NCI-H1694 treated with DMSO at 0.1 percent for 48 hours (cell line): ENCODE results near the gene RFX1.
A peak's percentile ranks its signal among the peaks of the same experiment; 100 is the strongest.
"Not testable (repeated sequence)": the region's sequence is repeated elsewhere in the genome, so short reads cannot be mapped to it uniquely, and the experiment has no call there.

Experiments used
- DNase-seq: peaks from one replicate; lab custom pipeline; 2025; lab: John Stamatoyannopoulos, UW

RFX1 gene

DNA sequence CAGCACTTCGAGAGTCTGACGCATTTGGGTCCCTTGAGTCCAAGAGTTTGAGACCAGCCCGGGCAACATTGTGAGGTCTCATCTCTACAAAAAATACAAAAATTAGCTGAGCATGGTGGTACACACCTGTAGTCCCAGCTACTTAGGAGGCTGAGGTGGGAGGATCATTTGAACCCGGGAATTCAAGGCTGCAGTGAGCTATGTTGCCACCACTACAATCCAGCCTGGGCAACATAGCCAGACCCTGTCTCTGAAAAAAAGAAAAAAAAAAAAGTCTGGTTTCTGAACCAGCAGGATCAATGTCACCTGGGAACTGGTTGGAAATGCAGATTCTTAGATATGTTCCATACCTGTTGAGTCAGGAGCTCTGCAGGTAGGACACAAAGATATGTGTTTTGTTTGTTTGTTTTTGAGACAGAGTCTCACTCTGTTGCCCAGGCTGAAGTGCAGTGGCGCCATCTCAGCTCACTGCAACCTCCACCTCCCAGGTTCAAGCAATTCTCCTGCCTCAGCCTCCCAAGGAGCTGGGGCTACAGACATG lies 20.6 kb upstream of the RFX1 start:
- not testable (repeated sequence) for DNase-seq

DNA sequence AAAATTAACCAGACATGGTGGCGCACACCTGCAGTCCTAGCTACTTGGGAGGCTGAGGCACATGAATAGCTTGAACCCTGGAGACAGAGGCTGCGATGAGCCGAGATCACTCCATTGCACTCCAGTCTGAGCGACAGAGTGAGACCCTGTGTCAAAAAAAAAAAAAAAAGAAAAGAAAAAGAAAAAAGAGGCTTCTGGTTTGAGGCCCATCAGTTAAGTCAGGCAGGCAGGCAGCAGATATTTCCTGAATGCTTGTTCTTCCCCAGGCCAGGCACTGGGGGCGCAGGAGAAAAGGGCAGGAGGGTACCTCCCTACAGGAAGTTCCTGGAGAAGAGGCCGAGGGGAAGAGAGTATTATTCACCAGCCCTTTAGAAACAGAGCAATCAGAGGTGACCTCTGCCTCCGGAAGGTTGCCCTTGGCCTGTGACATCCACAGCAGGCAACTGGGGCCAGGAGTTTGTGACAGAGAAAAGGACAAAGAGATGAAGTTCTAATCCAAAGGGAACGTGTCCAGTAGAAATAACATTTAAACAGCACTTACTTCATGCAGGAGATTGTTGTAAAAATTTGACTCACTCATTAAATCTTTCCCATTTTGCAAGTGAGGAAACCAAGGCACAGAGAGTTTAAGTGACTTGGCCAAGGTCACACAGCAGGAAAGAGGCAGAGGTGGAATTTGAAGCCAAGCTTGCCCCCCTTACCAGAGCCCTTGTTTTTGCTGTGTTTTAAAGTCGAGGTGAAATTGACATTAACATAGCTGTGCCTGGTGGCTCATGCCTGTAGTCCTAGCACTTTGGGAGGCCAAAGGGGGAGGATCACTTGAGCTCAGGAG lies 17.5 kb upstream of the RFX1 start:
- DNase-seq: peak; percentile 18

DNA sequence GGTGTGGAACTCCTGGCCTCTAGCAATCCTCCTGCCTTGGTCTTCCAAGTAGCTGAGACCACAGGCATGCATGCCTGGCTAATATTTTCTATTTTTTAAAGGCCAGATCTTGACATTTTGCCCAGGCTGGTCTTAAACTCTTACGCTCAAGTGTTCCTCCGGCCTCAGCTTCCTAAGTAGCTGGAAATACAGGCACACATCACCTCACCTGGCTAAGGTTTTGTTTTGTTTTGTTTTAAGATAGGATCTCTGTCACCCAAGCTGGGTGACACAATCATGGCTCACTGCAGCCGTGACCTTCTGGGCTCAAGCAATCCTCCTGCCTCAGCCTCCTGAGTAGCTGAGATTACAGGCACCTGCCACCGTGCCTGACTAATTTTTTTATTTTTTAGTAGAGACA lies 16.3 kb upstream of the RFX1 start:
- DNase-seq: no peak

DNA sequence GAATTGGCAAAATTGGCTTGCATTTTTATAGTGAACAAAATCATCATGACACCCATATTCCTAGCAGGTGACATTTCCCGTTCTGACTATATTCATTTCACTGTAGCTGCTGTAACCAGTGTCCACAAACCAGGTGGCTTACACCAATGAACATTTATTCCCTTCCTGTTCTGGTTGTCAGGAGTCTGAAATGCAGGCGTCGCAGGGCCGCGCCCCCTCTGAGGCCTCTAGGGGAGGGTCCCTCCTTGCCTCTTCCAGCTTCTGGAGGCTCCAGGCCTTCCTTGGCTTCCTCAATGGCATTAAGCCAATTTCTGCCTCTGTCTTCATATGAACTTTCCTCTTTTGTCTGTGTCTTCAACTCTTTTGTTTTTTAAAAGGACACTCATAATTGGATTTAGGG lies 15.4 kb upstream of the RFX1 start:
- DNase-seq: no peak

DNA sequence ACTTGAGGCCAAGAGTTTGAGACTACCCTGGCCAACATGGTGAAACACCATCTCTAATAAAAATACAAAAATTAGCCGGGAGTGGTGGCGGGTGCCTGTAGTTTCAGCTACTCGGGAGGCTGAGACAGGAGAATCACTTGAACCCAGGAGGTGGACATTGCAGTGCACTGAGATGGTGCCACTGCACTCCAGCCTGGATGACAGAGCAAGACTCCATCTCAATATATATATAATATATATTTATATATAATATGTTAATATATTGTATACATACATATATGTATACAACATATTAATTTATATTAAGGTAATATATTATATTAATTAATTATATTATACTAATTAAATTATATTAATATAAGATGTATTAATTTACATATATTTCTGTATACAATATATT lies 13.6 kb upstream of the RFX1 start:
- not testable (repeated sequence) for DNase-seq

DNA sequence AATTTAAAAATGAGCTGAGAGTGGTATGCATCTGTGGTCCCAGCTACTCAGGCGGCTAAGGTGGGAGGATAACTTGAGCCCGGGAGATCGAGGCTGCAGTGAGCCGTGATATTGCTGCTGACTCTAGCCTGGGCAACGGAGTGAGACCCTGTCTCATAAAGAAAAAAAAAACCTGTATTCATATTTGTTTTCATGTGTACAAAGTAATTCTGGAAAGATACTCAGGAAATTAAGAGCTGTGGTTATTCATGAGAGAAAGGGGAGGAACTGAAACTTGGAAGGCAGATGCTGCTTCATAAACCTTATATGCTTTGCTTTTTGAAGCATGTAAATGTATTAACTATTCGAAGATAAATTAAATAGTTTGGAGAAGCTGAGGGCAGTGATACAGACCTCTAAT lies 13.0 kb upstream of the RFX1 start:
- DNase-seq: no peak

DNA sequence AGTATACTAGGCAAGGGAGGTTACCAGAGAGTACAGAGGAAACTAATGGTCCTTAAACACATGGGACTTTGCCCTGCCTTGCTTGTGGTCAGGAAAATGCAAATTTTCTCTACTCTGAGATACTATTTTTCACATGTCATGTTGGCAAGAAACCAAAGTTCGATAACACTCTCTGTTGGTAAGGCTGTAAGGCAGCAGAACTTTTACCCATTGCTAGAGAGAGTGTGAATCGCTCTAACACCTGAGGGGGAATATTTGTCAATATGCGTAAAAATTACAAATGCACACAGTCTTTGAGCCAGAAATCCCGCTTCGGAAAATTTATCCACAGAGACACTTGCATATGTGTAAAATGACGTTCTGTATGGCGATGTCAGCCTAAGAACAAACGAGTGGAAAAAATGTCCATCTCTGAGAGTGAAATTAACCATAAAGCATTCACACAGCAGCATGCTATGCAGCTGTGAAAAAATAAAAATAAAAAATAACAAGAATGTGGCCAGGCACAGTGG lies 9.5 kb upstream of the RFX1 start:
- DNase-seq: no peak

DNA sequence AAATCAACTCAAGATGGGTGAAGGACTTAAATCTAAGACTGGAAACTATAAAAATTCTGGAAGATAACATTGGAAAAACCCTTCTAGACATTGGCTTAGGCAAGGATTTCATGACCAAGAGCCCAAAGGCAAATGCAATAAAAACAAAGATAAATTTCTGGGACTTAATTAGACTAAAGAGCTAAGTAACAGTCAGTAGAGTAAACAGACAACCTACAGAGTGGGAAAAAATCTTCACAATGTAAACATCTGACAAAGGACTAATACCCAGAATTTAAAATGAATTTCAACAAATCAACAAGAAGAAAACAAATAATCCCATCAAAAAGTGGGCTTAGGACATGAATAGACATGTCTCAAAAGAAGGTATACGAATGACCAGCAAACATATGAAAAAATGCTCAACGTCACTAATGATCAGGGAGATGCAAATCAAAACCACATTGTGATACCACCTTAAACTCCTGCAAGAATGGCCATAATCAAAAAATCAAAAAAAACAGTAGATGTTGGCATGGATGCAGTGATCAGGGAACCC lies 6.3 kb upstream of the RFX1 start:
- no peak for DNase-seq

DNA sequence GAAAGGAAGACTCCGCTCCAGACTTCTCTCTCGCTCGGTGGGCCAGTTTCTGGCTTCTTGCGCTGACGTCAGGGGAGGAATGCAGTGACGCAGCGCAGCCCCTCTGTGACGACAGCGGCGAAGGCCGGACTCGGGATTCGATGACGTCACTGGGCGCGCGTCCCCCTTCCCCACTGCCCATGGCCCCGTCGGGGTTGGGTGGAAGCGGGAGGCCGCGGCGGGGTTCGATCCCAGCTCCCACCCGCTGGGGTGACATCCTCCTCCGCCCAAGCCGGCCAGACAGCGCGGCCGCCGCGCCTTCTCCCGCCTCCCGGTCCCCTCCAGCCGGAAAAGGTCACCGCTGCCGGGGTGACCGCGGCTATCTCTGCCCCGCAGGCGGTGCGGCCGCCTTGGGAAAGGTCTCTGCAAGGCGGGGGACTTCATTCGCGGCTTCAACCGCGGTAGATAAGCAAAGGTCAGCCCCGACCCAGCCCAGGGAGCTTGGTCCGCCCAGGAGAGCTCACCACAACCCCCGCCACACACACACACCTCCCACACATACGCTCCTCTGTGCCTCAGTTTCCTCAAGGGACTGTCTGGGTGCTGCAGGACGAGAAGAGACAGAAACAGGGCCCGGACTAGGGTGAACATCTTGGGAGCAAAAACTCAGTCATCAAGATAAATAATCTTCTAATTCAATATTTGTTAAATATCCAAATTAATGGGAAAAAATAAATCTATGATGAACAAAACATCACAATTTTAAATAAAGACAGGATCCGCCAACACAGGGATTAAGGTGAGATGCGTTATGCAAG lies 844 bp upstream of the RFX1 start:
- no peak for DNase-seq

DNA sequence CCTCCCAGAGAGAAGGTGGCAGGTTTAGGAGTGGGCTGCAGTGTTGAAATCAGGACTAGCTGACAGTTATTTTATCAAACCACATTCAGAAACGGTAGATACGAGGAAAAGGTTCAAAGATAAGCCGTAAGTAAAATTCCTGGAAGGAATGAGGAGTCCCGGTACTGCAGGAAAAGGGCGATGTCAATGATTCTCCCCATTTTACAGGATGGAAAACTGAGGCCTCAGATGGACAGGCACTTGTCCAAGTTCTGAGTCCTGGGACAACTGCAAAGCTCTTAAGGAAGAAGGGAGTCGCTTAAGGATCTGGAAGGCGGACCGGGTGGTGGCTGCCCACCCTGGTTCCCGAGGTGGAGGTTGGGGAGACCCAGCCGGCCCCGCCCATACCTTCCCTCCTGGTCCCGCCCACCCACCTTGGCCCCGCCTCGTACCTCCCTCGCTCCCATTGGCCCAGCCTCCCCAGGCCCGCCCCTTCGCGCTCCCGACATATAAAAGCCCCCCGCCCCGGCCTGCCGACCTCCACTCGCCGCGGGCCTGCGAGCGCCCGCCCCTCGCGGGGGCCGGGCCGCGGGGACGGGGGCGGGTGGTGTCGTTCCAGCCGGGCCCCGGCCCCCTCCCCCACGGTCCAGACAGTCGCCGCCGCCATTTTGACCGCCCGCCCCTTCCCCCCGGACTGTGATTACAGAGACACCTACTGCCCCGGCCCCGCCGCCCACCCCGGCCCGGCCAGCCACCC lies 603 bp downstream of the RFX1 start:
- peak; percentile 18 for DNase-seq

DNA sequence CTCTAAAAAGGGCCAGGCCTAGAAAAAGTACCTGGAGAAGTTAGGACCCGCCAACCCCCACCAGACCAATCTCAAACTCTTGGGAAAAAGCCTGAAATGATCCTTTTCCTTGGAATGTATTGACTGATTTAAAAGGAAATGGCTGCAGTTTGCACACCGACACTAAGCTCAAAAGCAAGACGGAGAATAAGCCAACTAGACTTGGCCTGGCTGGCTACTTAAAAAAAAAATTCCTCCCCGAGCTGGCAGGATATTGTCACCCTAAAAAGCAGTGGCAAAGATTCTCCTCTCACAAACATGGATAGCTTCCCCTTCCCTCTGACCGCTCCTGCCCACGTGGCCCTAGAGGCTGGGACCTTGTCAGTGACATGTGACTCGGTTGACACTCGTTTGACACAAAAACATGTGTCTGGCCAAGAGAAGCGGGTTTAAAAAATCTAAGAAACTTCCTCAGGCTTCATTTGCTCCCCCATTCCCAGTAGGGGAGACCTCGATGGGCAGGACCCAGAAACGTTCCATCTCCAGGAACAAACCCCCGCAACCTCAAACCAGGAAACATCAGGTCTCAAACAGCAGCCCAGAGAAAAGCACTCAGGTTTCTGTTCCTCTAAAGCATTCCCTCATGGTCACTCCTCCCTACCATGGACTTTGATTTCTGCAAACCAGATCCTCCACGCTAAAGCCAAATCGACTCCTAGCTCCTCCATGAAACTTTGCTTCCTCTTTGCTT lies 1.3 kb downstream of the RFX1 start:
- no peak for DNase-seq

DNA sequence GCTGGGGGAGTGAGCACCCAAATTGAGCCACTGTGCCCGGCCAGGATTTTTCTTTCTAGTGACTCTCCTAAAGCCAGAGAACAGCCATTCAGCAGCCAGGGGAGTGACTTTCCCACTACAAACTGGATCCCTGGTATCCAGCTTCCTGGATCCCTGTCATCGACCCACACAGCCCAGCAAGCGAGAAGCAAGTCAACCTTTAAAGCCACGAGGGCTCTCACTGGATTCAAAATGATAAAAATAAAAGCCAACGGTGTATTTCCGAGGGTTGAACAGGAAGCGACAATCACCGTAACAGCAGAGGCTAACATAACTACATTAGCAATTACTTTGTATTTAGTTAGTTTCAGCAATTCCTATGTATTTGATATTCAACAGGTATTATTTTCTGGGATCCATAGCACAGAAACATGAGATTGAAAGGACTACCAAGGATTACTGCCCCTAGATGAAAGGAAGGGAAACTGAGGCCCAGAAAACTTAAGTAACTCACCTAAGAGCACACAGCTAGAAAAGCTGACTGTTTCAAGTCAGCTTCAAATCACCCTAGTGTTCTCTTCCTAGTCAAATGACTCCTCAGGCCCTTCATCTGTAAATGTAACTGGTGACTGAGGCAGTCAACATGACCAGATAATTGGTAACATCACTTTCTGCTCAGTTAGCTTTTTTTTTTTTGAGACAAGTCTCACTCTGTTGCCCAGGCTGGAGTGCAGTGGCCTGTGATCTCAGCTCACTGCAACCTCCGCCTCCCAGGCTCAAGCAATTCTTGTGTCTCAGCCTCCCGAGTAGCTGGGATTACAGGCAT lies 2.7 kb downstream of the RFX1 start:
- no peak for DNase-seq

DNA sequence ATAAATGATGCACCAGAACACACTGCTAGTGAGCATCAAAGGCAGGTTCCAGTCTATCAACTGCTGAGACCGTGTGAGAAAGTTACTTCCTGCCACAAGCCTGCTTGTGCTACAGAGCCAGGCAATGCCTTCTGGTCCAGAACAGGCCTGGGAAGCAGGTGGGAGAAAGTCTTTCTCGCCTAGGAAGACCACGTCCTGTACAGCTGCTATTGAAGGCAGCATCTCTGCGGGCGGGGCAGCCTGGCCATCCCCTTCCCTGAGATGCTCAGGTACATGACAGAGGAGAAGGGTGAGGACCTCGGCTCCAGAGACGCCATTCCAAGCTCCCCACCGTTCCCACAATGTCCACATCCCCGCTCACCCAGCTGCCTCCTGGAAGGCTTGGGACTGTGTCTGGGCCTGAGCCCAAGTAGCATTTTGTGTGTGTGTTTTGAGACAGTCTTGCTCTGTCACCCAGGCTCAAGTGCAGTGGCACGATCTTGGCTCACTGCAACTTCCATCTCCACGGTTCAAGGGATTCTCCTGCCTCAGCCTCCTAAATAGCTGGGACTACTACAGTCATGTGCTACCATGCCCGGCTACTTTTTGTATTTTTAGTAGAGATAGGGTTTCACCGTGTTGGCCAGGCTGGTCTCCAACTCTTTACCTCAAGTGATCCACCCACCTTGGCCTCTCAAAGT lies 3.4 kb downstream of the RFX1 start:
- no peak for DNase-seq

DNA sequence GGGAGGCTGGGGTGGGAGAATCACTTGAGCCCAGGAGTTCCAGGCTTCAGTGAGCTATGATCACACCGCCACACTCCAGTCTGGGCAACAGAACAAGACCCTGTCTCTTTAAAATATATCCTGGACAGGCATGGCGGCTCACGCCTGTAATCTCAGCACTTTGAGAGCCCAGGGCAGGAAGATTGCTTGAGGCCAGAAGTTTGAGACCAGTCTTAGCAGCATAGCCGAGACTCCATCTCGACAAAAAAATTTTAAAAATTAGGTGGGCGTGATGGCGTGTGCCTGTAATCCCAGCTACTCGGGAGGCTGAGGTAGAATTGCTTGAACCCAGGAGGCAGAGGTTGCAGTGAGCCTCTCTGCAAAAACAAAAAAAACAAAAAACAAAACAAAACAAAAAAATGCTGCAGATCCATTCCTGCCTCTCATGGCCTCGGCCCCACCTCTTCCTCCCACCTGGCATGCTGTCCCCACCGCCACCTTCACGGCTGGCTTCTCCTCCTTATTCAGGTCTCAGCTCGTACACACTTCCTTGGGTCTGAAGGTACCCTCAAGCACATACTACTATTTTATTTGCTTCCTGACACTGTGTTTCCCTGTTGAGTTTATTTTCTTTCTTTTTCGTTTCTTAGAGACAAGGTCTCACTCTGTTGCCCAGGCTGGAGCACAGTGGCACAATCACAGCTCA lies 5.3 kb downstream of the RFX1 start:
- DNase-seq: no peak

DNA sequence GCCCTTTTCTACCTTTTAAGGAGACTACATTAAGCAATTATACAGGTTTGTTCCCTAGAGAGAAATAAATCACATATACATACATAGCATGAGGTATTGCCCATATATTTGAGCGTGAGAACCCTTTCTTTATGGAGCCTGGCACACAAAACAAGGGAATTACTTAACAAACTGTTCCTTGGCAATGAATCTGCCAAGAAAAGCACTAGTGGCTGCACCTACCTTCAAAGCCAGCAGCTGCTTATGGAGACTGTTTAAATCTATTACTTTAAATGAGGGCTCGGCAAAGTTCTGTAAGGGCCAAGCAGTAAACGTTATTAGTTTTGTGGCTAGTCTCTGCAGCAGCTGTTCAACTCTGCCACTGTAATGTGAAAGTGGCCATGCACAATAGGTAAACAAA lies 7.0 kb downstream of the RFX1 start:
- no peak for DNase-seq

DNA sequence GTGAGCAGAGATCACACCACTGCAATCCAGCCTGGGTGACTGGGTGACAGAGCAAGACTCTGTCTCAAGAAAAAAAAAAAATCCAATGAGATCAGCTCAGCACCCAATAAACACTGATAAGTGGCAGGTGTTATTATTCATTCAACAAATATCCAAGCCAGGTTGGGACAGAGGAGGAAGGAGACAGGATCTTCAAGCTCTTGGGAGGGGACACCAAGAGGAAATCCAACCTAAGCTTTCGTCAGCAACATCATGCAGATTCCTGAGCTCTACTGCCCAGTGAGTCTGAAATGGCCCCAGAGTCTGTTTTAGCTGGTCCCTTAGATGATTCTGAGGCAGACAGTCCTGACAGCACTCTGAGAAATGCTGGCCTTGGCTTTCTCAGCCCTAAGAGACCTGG lies 7.7 kb downstream of the RFX1 start:
- no peak for DNase-seq

DNA sequence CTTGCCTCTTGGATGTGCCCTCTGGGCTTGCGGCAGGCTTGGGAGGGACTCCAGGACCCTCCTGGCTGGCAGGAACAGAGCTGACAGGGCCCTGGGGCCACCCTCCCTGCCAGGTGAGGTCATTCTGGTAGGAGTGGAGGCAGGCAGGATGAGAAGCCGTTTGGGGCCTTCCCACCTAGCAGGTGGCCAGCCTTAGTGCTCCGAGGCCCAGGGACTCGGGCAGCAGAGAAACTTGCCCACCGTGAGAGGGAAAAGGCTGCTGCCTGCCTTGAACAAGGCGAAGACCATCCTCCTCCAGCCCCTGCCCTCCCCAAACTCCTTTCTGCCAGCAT lies 8.5 kb downstream of the RFX1 start:
- no peak for DNase-seq

DNA sequence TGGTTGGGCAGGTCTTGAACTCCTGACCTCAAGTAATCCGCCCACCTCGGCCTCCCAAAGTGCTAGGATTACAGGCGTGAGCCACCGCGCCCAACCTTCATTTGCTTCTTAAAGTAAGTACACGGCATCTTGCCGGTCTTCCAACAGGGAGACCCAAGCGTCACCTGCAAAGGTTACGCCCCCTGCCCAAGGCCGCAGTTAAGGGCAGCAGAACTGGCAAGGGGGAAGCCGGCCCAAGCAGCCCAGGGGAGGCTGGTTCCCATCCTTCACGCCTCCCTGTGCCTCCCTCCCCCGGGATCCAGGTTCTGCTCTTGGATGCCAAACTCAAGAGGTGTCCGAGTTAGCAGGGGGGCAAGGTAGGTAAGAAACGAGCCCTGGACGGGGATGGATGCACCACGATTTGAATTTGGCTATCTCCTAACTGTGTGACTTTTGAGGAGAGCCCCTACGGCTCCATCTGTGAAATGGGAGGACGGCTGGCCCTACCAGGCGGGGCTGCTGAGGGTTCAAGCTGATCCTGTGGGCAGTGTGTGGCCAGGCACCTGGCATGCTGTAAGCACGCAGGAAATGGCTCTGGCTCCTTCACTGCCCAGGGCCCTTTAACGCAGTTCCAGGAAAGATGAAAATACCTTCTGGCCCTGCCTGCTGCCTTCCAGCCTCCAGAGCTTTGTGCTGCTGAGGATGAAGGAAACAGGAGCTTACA lies 9.0 kb downstream of the RFX1 start:
- DNase-seq: no peak
